C4-2B (cell line): ENCODE measurements around the gene EMID1.

Source experiments
- CTCF ChIP-seq: fragments of 450-650 bp; conservative IDR thresholded peaks from 2 replicates; pipeline ENCODE4 v1.5.1; 2017; ENCODE audit warnings: mild to moderate bottlenecking
- ZFX ChIP-seq: fragments of 450-650 bp; IDR thresholded peaks from 2 replicates; pipeline ENCODE4 v1.6.1; 2017

DNA sequence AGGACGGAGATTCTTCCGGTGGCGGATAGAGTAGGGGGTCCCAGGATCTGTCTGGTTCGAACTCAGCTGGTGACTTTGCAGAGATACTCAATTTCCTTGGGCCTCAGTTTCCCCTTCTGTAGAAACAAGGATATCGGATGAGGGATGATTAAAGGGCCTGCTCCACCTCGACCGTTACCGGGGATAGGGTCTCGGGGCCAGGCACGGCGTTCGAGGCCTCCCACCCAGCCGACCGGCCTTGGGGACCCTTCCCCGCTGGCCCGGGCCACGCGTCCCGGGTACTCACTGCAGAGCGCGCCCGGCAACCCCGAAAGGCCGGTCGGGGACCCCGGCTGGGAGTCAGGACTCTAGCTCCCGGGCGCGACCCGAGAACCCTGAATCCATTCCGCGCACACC lies 61.8 kb downstream of the EMID1 start:
- TF ChIP-seq CTCF (no peak), ZFX (peak; percentile 80; the same call in 1 of the 2 replicates)
